ENCODE results near the gene SWAP70. TPM values are rescaled to one million over a fixed set of nuclear protein-coding genes. Genes with fewer than 3 reads are reported as not detected.

SWAP70 gene
- total and polyA plus RNA-seq, 2 of the 8 experiments (the other 6 are each of a cell fraction or from before 2014, with no cell fraction given): 14.8 to 37.5 TPM

GRCh38 chr11:9787260-9787659, 123.4 kb downstream of the SWAP70 start:
- no peaks in the 10 kb centered on the region for H3K4me1 ChIP-seq (replicated peaks in 1 of 4; ENCODE audit: control insufficient read depth in 3 of 4, insufficient read depth in 4 of 4, low read length in 3 of 4)
- no peak overlapping the region for H2BK5ac ChIP-seq (ENCODE audit: low read depth, low read length)
- no peak overlapping the region for H2BK12ac ChIP-seq (ENCODE audit: low read depth, low read length)
- H3K27ac ChIP-seq (ENCODE audit: low read depth, low read length): no peak overlapping the region
- H3K79me1 ChIP-seq (ENCODE audit: low read depth, low read length): no peaks in the 10 kb centered on the region
- no peak overlapping the region for H3K4me3 ChIP-seq (ENCODE audit: extremely low read depth in 1 of 4, insufficient read depth in 2 of 4, low read depth in 3 of 4, low read length in 4 of 4)
- no peak overlapping the region for H3K9ac ChIP-seq (replicated peaks in 1 of 4; ENCODE audit: extremely low read depth in 1 of 4, low read depth in 3 of 4, low read length in 3 of 4)
- no peaks in the 10 kb centered on the region for H3K79me2 ChIP-seq (ENCODE audit: control insufficient read depth in 1 of 2, insufficient read depth in 2 of 2, low read length in 2 of 2)
- no peaks in the 10 kb centered on the region for H3K23me2 ChIP-seq (ENCODE audit: low read depth, low read length)
- H4K5ac ChIP-seq (ENCODE audit: insufficient read length, low read depth, low read length): no peak overlapping the region
- no peak for FAIRE-seq
- no peak overlapping the region for H2AFZ ChIP-seq (ENCODE audit: low read length)
- no peaks in the 10 kb centered on the region for H3K27me3 ChIP-seq (replicated peaks in 1 of 4; ENCODE audit: control insufficient read depth in 3 of 4, extremely low read depth in 1 of 4, insufficient read depth in 3 of 4, low read length in 3 of 4)
- ChIA-PET CTCF (ENCODE audit: partially characterized antibody) (interaction anchor here (0.8 to 1.5 kb wide), 2 partner anchors 14 to 71 kb away, joined by 3 to 4 read pairs; no protein-coding TSS in a partner anchor), POLR2A (ENCODE audit: partially characterized antibody) (interaction anchor here (1.0 to 1.5 kb wide), 3 partner anchors 8 to 32 kb away, joined by 3 to 4 read pairs (median 4); no protein-coding TSS in a partner anchor)
- no peak overlapping the region for H3K18ac ChIP-seq (ENCODE audit: extremely low read depth, low read length)
- H3K9me3 ChIP-seq (ENCODE audit: insufficient read depth in 2 of 2, low read depth in 1 of 2, low read length in 1 of 2): no peaks in the 10 kb centered on the region
- H2BK20ac ChIP-seq (ENCODE audit: low read length): no peak overlapping the region
- H4K91ac ChIP-seq (replicated peaks; ENCODE audit: insufficient read length, low read length): no peak overlapping the region
- 89% methylated on average over 5 of the region's 5 CpGs; no CpG with 5 or more reads in 1 of the 2 experiments for WGBS, 2 experiments (ENCODE audit: extremely low coverage in 1 of 2, insufficient coverage in 1 of 2, insufficient read length in 1 of 2, insufficient replicate concordance in 2 of 2, low coverage in 1 of 2, low lambda C conversion rate in 2 of 2, missing lambda C conversion rate in 1 of 2)
- no peak overlapping the region for H4K8ac ChIP-seq (ENCODE audit: extremely low read depth, insufficient read depth, low read length)
- H3K4ac ChIP-seq (replicated peaks; ENCODE audit: insufficient read length, low read depth, low read length): no peak overlapping the region
- H3K56ac ChIP-seq (replicated peaks; ENCODE audit: insufficient read length, low read depth, low read length): no peak overlapping the region
- H2BK15ac ChIP-seq (ENCODE audit: low read length): no peak overlapping the region
- DNase-seq (ENCODE audit: low read depth in 1 of 2, low spot score in 2 of 2): no peak
- no peak overlapping the region for H3K23ac ChIP-seq (ENCODE audit: insufficient read length)
- no peak overlapping the region for H3K14ac ChIP-seq (ENCODE audit: insufficient read length)
- H4K20me1 ChIP-seq (replicated peaks in 1 of 2; ENCODE audit: control insufficient read depth in 1 of 2, insufficient read depth in 2 of 2, low read length in 2 of 2): peaks cover 0 to 2% of the 10 kb centered on the region in 2 experiments
- no peak overlapping the region for H2AK5ac ChIP-seq (ENCODE audit: low read depth, low read length)
- peaks cover 7 to 29% (median 15%) of the 10 kb centered on the region in 4 experiments for H3K36me3 ChIP-seq (ENCODE audit: control insufficient read depth in 2 of 4, insufficient read depth in 4 of 4, low read length in 3 of 4)
- no peak overlapping the region for H3K4me2 ChIP-seq (ENCODE audit: insufficient read depth in 1 of 2, low read depth in 2 of 2, low read length in 2 of 2)
- no peak overlapping the region for H2BK120ac ChIP-seq (replicated peaks; ENCODE audit: low read depth, low read length)
- TF ChIP-seq, protein P1, sequence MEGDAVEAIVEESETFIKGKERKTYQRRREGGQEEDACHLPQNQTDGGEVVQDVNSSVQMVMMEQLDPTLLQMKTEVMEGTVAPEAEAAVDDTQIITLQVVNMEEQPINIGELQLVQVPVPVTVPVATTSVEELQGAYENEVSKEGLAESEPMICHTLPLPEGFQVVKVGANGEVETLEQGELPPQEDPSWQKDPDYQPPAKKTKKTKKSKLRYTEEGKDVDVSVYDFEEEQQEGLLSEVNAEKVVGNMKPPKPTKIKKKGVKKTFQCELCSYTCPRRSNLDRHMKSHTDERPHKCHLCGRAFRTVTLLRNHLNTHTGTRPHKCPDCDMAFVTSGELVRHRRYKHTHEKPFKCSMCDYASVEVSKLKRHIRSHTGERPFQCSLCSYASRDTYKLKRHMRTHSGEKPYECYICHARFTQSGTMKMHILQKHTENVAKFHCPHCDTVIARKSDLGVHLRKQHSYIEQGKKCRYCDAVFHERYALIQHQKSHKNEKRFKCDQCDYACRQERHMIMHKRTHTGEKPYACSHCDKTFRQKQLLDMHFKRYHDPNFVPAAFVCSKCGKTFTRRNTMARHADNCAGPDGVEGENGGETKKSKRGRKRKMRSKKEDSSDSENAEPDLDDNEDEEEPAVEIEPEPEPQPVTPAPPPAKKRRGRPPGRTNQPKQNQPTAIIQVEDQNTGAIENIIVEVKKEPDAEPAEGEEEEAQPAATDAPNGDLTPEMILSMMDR (IDR thresholded peaks at IDR 0.05; ENCODE audit: control extremely low read depth in 1 of 3, insufficient read depth in 1 of 3, low read depth in 1 of 3, low read length in 3 of 3): no peak
- TF ChIP-seq SAP30 (IDR thresholded peaks at IDR 0.05; ENCODE audit: insufficient read depth, insufficient replicate concordance, low read length) (no peak), TCF12 (IDR thresholded peaks at IDR 0.05; ENCODE audit: low read depth, low read length) (no peak), CBX5 (IDR thresholded peaks at IDR 0.05; ENCODE audit: low read depth, low read length) (no peak), SP4 (IDR thresholded peaks at IDR 0.05; ENCODE audit: low read length) (no peak), YY1 (IDR thresholded peaks at IDR 0.05; ENCODE audit: low read depth, low read length) (no peak), CTBP2 (IDR thresholded peaks at IDR 0.05; ENCODE audit: borderline replicate concordance, insufficient read depth, insufficient read length, low read length) (no peak), HDAC6 (IDR thresholded peaks at IDR 0.05; ENCODE audit: low read depth, low read length) (no peak), POLR2AphosphoS5 (IDR thresholded peaks at IDR 0.05; ENCODE audit: low read depth, low read length) (no peak), CHD1 (IDR thresholded peaks at IDR 0.05; ENCODE audit: low read depth, low read length) (no peak), SIN3A (conservative IDR thresholded peaks at IDR 0.05 in 1 of 2, IDR thresholded peaks at IDR 0.05 in 1 of 2; ENCODE audit: low read depth in 1 of 2, low read length in 2 of 2) (no peak), FOSL1 (IDR thresholded peaks at IDR 0.05; ENCODE audit: insufficient read depth, low read depth, low read length) (no peak)
